ENCODE data around the gene UQCC2. TPM values are rescaled to one million over a fixed set of nuclear protein-coding genes. Genes with fewer than 3 reads are reported as not detected.

The UQCC2 gene
- polyA plus RNA-seq, 2 donors, result 56.1 to 93.7 TPM

GRCh38 chr6:33665957-33666356 lies 45.5 kb downstream of the UQCC2 start:
- Histone ChIP-seq H3K4me3 (ENCODE audit: low read depth in 1 of 2, low read length in 2 of 2) (no peak overlapping the region), H3K27ac (ENCODE audit: low read depth in 2 of 2, low read length in 1 of 2) (no peak overlapping the region), H3K27me3 (ENCODE audit: control insufficient read depth in 1 of 2, insufficient read depth in 2 of 2, low read length in 2 of 2) (no peaks in the 10 kb centered on the region), H3K4me1 (ENCODE audit: control insufficient read depth in 2 of 2, insufficient read depth in 2 of 2, low read length in 1 of 2) (peaks cover 4% of the 10 kb centered on the region in 2 donors), H3K36me3 (ENCODE audit: control insufficient read depth in 2 of 2, insufficient read depth in 2 of 2, low read length in 1 of 2) (peaks cover 0 to 36% of the 10 kb centered on the region in 2 donors), H3K9me3 (ENCODE audit: control insufficient read depth in 2 of 2, insufficient read depth in 1 of 2, low read depth in 1 of 2, low read length in 1 of 2) (no peaks in the 10 kb centered on the region)
- 87 to 89% methylated on average over 13 of the region's 13 CpGs for WGBS, 2 donors

DNA sequence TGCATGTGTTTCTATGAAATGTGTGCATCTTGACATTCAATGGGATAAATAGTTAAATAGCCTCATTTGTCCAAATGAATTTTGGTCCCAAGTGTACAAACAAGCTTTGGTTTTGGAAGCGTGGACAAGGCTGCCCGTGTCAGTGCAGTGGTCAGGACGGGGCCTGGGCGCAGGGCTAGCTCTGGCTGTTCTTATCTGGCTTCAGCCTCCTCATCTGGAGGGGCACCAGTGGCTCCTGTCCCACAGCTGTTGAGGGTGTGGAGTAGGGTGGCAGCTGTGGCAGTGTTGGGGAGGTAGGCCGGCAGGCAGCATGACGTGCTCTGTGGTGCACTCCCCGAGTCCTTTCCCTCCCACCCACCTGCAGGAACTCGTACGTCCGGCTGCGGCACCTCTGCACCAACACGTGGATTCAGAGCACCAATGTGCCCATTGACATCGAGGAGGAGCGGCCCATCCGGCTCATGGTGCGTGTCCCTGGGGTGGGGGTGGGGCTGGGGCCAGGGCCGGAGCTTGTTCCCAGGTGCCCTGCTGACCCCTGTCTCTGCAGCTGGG lies 46.9 kb downstream of the UQCC2 start:
- 90 to 93% methylated on average over 17 of the region's 17 CpGs for WGBS, 2 donors
- Histone ChIP-seq H3K4me3 (ENCODE audit: low read depth in 1 of 2, low read length in 2 of 2) (no peak overlapping the region), H3K4me1 (ENCODE audit: control insufficient read depth in 2 of 2, insufficient read depth in 2 of 2, low read length in 1 of 2) (peaks cover 4% of the 10 kb centered on the region in 2 donors), H3K27ac (ENCODE audit: low read depth in 2 of 2, low read length in 1 of 2) (no peak overlapping the region), H3K9me3 (ENCODE audit: control insufficient read depth in 2 of 2, insufficient read depth in 1 of 2, low read depth in 1 of 2, low read length in 1 of 2) (no peaks in the 10 kb centered on the region), H3K36me3 (ENCODE audit: control insufficient read depth in 2 of 2, insufficient read depth in 2 of 2, low read length in 1 of 2) (peaks cover 0 to 31% of the 10 kb centered on the region in 2 donors), H3K27me3 (ENCODE audit: control insufficient read depth in 1 of 2, insufficient read depth in 2 of 2, low read length in 2 of 2) (no peaks in the 10 kb centered on the region)

- Histone ChIP-seq H3K27ac (ENCODE audit: low read depth in 2 of 2, low read length in 1 of 2) (no peak overlapping the region), H3K9me3 (ENCODE audit: control insufficient read depth in 2 of 2, insufficient read depth in 1 of 2, low read depth in 1 of 2, low read length in 1 of 2) (no peaks in the 10 kb centered on the region), H3K27me3 (ENCODE audit: control insufficient read depth in 1 of 2, insufficient read depth in 2 of 2, low read length in 2 of 2) (no peaks in the 10 kb centered on the region), H3K4me3 (ENCODE audit: low read depth in 1 of 2, low read length in 2 of 2) (no peak overlapping the region), H3K36me3 (ENCODE audit: control insufficient read depth in 2 of 2, insufficient read depth in 2 of 2, low read length in 1 of 2) (peaks cover 0 to 38% of the 10 kb centered on the region in 2 donors), H3K4me1 (ENCODE audit: control insufficient read depth in 2 of 2, insufficient read depth in 2 of 2, low read length in 1 of 2) (peaks cover 4% of the 10 kb centered on the region in 2 donors)
- 85 to 91% methylated on average over 16 of the region's 16 CpGs for WGBS, 2 donors
These were observed 47.6 kb downstream of the UQCC2 start for GRCh38 chr6:33663727-33664449.

DNA sequence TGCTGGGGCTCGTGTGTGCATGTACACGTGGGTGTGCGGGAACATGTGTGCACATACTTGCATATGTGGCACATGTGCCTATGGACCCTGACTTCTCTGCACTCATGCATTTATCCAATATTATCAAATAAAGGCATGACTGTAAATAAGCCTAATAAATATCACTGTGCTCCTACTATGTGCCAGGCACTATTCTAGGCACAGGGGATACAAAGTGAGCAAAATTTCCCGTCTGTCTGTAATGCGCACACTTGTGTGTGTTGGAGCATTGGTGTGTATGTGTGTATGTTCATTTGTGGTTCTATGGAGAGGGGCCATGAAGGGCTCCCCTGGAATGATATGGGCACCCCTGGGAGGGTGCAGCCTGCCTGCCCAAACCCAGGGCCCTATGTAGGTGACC lies 48.5 kb downstream of the UQCC2 start:
- no peaks in the 10 kb centered on the region for H3K9me3 ChIP-seq (ENCODE audit: control insufficient read depth in 2 of 2, insufficient read depth in 1 of 2, low read depth in 1 of 2, low read length in 1 of 2)
- H3K27me3 ChIP-seq (ENCODE audit: control insufficient read depth in 1 of 2, insufficient read depth in 2 of 2, low read length in 2 of 2), result no peaks in the 10 kb centered on the region
- H3K36me3 ChIP-seq (ENCODE audit: control insufficient read depth in 2 of 2, insufficient read depth in 2 of 2, low read length in 1 of 2), result peaks cover 0 to 46% of the 10 kb centered on the region in 2 donors
- no peak overlapping the region for H3K4me3 ChIP-seq (ENCODE audit: low read depth in 1 of 2, low read length in 2 of 2)
- 72 to 82% methylated on average over 5 of the region's 5 CpGs for WGBS, 2 donors
- H3K27ac ChIP-seq (ENCODE audit: low read depth in 2 of 2, low read length in 1 of 2), result no peak overlapping the region
- H3K4me1 ChIP-seq (ENCODE audit: control insufficient read depth in 2 of 2, insufficient read depth in 2 of 2, low read length in 1 of 2), result peaks cover 0 to 4% of the 10 kb centered on the region in 2 donors

DNA sequence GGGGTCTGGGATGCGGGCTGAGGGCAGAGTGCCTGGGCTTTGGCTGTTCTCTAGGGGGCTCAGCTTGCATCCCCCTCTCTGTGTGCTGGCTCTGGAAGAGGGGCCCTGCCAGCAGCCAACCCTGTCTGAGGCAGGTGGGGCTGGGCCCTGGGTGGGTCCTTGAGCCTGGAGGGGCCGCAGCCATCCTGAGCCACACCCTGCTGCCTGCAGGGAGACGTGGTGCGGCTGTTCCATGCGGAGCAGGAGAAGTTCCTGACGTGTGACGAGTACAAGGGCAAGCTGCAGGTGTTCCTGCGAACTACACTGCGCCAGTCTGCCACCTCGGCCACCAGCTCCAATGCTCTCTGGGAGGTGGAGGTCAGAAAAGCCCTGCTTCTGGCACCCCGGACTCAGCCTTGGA lies 49.2 kb downstream of the UQCC2 start:
- Histone ChIP-seq H3K27me3 (ENCODE audit: control insufficient read depth in 1 of 2, insufficient read depth in 2 of 2, low read length in 2 of 2) (no peaks in the 10 kb centered on the region), H3K4me3 (ENCODE audit: low read depth in 1 of 2, low read length in 2 of 2) (no peak overlapping the region), H3K9me3 (ENCODE audit: control insufficient read depth in 2 of 2, insufficient read depth in 1 of 2, low read depth in 1 of 2, low read length in 1 of 2) (no peaks in the 10 kb centered on the region), H3K36me3 (ENCODE audit: control insufficient read depth in 2 of 2, insufficient read depth in 2 of 2, low read length in 1 of 2) (peaks cover 0 to 44% of the 10 kb centered on the region in 2 donors), H3K4me1 (ENCODE audit: control insufficient read depth in 2 of 2, insufficient read depth in 2 of 2, low read length in 1 of 2) (no peaks in the 10 kb centered on the region), H3K27ac (ENCODE audit: low read depth in 2 of 2, low read length in 1 of 2) (no peak overlapping the region)
- 85 to 90% methylated on average over 11 of the region's 11 CpGs for WGBS, 2 donors

- no peaks in the 10 kb centered on the region for H3K27me3 ChIP-seq (ENCODE audit: control insufficient read depth in 1 of 2, insufficient read depth in 2 of 2, low read length in 2 of 2)
- H3K27ac ChIP-seq (ENCODE audit: low read depth in 2 of 2, low read length in 1 of 2), result no peak overlapping the region
- no peaks in the 10 kb centered on the region for H3K4me1 ChIP-seq (ENCODE audit: control insufficient read depth in 2 of 2, insufficient read depth in 2 of 2, low read length in 1 of 2)
- H3K9me3 ChIP-seq (ENCODE audit: control insufficient read depth in 2 of 2, insufficient read depth in 1 of 2, low read depth in 1 of 2, low read length in 1 of 2), result no peaks in the 10 kb centered on the region
- 83 to 84% methylated on average over 10 of the region's 10 CpGs for WGBS, 2 donors
- peaks cover 0 to 43% of the 10 kb centered on the region in 2 donors for H3K36me3 ChIP-seq (ENCODE audit: control insufficient read depth in 2 of 2, insufficient read depth in 2 of 2, low read length in 1 of 2)
- H3K4me3 ChIP-seq (ENCODE audit: low read depth in 1 of 2, low read length in 2 of 2), result no peak overlapping the region
These were observed 50.2 kb downstream of the UQCC2 start for GRCh38 chr6:33661106-33661838.

DNA sequence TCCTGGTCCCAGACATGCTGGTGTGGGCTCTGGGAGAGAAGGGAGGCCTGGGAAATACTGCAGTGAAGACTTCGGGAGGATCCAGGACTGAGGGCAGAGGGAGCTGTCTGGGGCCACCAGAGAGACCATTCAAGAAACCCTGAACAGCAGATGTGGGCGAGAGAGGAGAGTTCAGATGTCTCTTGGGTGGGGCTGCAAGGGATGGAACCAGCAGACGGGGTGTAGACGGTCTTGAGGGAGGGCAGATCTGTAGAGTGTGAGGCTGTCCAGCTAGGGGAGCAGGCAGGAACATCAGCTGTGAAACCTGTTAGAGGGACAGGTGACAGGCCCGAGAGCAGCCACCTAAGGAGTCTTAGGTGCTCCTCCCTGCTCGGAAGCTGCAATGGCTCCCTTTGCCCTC lies 51.5 kb downstream of the UQCC2 start:
- H3K9me3 ChIP-seq (ENCODE audit: control insufficient read depth in 2 of 2, insufficient read depth in 1 of 2, low read depth in 1 of 2, low read length in 1 of 2), result no peaks in the 10 kb centered on the region
- no peak overlapping the region for H3K4me3 ChIP-seq (ENCODE audit: low read depth in 1 of 2, low read length in 2 of 2)
- no peak overlapping the region for H3K27ac ChIP-seq (ENCODE audit: low read depth in 2 of 2, low read length in 1 of 2)
- H3K4me1 ChIP-seq (ENCODE audit: control insufficient read depth in 2 of 2, insufficient read depth in 2 of 2, low read length in 1 of 2), result no peaks in the 10 kb centered on the region
- H3K36me3 ChIP-seq (ENCODE audit: control insufficient read depth in 2 of 2, insufficient read depth in 2 of 2, low read length in 1 of 2), result peaks cover 0 to 42% of the 10 kb centered on the region in 2 donors
- H3K27me3 ChIP-seq (ENCODE audit: control insufficient read depth in 1 of 2, insufficient read depth in 2 of 2, low read length in 2 of 2), result no peaks in the 10 kb centered on the region
- WGBS, 2 donors, result 86 to 93% methylated on average over 6 of the region's 6 CpGs

DNA sequence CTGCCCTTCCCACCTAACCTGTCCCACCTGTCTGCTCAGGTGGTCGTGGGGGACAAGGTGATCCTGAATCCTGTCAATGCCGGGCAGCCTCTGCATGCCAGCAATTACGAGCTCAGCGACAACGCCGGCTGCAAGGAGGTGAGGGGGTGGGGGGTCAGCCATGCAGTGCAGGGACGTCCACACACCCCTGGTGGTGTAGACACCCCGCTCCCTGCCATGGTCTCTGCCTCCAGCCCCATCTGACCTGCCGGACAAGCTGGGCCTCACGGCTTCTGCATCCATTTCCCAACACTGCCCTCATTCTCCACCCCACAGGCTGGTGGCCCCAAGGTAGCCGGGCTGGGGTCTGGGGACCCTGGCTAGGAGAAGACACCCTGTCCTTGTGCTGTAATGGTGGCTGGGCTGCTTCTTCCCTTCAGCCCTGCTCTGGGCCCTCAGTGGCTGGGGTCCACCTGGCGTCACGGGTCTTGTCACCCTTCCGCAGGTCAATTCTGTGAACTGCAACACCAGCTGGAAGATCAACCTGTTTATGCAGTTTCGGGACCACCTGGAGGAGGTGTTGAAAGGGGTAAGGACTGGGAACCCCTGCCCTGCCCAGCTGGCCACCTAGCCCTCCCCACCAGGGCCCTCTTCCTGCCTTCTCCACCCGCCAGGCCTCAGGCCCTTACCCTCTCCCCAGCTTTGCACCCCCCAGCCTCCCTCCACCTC lies 52.4 kb downstream of the UQCC2 start:
- peaks cover 0 to 36% of the 10 kb centered on the region in 2 donors for H3K36me3 ChIP-seq (ENCODE audit: control insufficient read depth in 2 of 2, insufficient read depth in 2 of 2, low read length in 1 of 2)
- H3K27ac ChIP-seq (ENCODE audit: low read depth in 2 of 2, low read length in 1 of 2), result no peak overlapping the region
- H3K4me3 ChIP-seq (ENCODE audit: low read depth in 1 of 2, low read length in 2 of 2), result no peak overlapping the region
- 88 to 92% methylated on average over 15 to 16 of the region's 16 CpGs for WGBS, 2 donors
- H3K27me3 ChIP-seq (ENCODE audit: control insufficient read depth in 1 of 2, insufficient read depth in 2 of 2, low read length in 2 of 2), result no peaks in the 10 kb centered on the region
- H3K9me3 ChIP-seq (ENCODE audit: control insufficient read depth in 2 of 2, insufficient read depth in 1 of 2, low read depth in 1 of 2, low read length in 1 of 2), result no peaks in the 10 kb centered on the region
- no peaks in the 10 kb centered on the region for H3K4me1 ChIP-seq (ENCODE audit: control insufficient read depth in 2 of 2, insufficient read depth in 2 of 2, low read length in 1 of 2)

- no peaks in the 10 kb centered on the region for H3K4me1 ChIP-seq (ENCODE audit: control insufficient read depth in 2 of 2, insufficient read depth in 2 of 2, low read length in 1 of 2)
- H3K27me3 ChIP-seq (ENCODE audit: control insufficient read depth in 1 of 2, insufficient read depth in 2 of 2, low read length in 2 of 2), result no peaks in the 10 kb centered on the region
- H3K36me3 ChIP-seq (ENCODE audit: control insufficient read depth in 2 of 2, insufficient read depth in 2 of 2, low read length in 1 of 2), result peaks cover 0 to 34% of the 10 kb centered on the region in 2 donors
- H3K9me3 ChIP-seq (ENCODE audit: control insufficient read depth in 2 of 2, insufficient read depth in 1 of 2, low read depth in 1 of 2, low read length in 1 of 2), result no peaks in the 10 kb centered on the region
- no peak overlapping the region for H3K4me3 ChIP-seq (ENCODE audit: low read depth in 1 of 2, low read length in 2 of 2)
- WGBS, 2 donors, result 94 to 96% methylated on average over 5 of the region's 5 CpGs
- H3K27ac ChIP-seq (ENCODE audit: low read depth in 2 of 2, low read length in 1 of 2), result no peak overlapping the region
These were observed 54.7 kb downstream of the UQCC2 start for GRCh38 chr6:33656844-33657243.

Measured in esophagus (tissue), 2 donors.